GM19238 (cell line): ENCODE measurements around the gene RAB44.

Experiments
- DNase-seq: peaks from one replicate; pipeline ENCODE4 v3.0.0; 2011; ENCODE audit warnings: low spot score; ENCODE audit not compliant: insufficient read length

Gene RAB44

DNA sequence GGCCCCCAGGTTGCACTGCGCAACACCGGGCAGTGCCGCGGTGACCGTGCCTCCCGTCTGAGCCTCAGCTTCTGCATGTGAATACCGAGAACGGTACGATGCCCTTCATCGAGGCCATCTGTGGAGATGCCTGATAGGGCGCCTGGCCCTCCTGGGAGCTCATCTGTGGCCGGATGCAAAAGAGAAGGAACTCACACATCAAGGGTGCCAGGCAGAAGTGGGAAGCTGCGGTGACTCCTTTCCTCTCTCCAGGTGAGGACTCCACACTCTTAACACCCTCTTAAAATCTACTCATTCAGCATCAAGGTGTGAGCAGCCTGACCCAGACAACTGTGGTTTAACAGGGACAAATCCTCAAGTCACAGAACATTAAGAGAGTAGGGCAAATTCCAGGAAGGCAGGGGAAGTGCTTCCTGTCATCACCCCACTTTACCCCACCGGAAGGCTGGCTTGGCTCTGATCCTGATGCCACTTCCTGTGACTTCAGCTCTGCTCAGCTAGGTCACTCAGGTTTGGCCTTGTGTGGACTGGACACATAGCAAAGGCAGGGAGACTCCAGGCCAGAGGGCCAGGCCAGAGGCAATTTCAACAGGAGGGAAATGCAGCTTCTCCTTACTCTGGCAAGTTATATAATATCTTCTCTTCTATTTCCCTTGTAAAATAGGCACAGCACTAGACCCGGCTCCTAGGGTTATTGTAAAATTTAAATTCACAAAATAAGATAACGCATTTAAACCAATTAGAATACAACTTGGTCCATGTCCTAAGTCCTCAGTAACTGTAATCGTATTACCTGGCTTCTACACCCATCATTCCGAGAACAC lies 72.3 kb downstream of the RAB44 start:
- no peak for DNase-seq

- no peak for DNase-seq
Observed at GRCh38 chr6:36771145-36771544, 73.5 kb downstream of the RAB44 start.

DNA sequence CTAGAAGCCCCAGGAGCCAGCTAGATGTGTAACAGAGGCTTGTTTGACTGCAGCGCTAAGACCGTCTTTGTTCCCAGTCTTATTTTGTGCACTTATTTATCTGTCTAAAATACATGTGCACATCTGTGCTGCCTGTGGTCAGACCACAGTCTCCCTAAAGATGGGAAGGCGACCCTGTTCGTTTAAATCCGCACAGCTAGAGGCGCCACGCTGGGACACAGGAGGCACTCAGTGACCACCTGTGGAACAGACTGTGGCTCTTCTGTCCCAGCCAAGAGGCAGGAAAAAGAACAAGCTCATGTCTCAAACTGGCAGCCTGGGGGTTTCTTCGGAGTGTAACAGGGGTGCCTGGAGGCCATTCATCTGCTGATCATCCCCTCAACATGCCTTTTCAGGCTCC lies 74.8 kb downstream of the RAB44 start:
- DNase-seq: no peak

- no peak for DNase-seq
Observed at GRCh38 chr6:36774331-36774730, 76.7 kb downstream of the RAB44 start.

GRCh38 chr6:36776167-36776566 lies 78.5 kb downstream of the RAB44 start:
- no peak for DNase-seq

GRCh38 chr6:36777801-36778200 lies 80.2 kb downstream of the RAB44 start:
- DNase-seq: no peak

GRCh38 chr6:36779227-36779626 lies 81.6 kb downstream of the RAB44 start:
- DNase-seq: no peak

- DNase-seq: no peak
Observed at GRCh38 chr6:36780442-36781177, 83.0 kb downstream of the RAB44 start.

DNA sequence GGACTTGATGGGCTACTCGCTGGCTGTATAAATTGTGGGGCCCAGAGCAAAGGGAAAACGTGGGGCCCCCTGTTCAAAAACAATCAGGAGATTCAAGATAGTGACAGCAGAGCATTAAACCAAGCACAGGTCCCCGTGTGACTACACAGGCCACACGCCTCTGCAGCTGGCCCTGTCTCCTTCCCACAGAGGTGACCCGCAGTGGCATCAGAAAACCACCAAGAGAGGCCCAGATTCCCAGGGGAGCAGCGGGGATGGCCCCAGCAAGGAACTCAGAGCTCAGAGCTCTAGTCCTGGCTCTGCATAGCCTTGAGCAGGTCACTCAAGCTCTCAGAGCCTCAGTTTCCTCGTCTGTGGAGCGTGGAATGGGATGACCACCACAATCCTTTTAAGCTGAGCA lies 84.0 kb downstream of the RAB44 start:
- DNase-seq: no peak
